NCI-H774 (cell line): Measurements from ENCODE around the gene KCNMA1.

ENCODE experiments used
- DNase-seq: peaks from one replicate; lab custom pipeline; 2025; lab: John Stamatoyannopoulos, UW

Gene KCNMA1

DNA sequence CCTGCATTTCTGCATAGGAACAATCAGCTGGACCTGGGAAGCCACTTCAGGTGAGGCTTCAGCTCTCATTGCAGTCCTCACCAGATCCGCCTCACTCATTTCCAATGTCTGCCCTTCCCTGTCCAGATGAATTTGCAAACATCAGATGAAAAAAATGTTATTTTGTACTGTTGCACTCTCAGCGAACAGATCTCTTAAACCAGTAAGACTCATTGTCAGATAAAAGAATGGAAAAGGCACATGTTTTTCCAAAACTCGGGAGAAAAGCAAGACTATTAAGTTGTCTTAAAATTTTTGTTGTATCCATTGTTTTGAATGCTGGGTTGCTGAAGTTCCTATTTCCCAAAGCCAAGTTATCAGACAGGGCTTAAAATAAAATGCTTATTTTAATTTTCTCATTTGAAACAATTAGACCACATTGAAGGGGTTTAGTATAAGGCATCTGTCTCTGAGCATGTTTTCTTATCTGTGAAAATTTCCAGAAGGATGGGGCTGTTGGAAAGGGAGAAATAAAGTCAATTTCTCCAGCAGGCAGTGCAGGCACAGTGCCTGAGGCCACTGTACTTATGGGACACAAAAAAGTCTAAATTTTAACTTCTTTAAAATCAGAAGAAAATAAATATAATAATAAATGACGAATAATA lies 396.8 kb downstream of the KCNMA1 start:
- no peak for DNase-seq

DNA sequence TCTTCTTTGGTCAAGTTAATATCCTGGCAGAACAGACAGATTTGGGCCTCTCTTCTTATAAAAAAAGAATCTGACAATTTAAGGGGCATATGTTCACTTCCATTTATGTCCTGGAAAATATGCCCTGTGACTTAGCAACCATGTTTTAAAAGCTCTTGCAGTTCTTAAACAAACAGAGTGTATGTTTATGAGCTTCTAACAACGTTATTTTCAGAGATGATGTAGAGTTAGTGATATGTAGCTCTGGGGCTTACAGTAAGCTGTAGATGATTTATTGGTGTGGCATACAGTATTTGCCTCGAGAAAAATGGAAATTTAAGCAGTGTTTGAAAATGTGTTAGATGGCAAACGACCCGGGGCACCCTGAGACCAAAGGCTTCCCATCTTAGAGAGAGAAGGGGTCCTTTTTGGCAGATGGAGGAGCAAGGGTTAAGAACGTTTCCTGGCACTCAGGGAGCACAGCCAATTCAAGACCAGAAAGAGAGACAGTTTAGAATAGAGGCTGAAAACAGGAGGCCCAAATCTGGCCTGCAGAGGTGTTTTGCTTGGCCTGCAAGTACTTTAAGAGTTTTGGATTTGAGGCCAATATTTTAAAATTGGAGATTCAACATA lies 397.5 kb downstream of the KCNMA1 start:
- peak; percentile 33 for DNase-seq

DNA sequence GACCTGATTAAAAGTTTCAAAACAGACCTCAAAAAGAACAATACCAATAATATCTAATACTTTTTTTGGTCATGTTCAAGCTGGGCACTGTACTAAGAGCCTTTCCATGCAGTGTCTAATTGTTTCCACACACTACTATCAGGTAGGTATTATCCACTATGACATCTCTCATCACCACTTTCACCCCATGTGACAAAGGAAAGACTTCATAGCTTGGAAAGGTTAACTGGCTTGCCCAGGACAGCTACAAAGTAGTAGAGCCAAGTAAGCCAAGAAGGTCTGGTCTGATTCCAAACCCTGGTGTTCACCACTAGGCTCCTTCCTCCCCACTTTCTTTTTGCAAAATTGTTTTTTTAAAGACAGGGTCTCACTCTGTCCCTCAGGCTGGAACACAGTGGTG lies 400.5 kb downstream of the KCNMA1 start:
- no peak for DNase-seq

DNA sequence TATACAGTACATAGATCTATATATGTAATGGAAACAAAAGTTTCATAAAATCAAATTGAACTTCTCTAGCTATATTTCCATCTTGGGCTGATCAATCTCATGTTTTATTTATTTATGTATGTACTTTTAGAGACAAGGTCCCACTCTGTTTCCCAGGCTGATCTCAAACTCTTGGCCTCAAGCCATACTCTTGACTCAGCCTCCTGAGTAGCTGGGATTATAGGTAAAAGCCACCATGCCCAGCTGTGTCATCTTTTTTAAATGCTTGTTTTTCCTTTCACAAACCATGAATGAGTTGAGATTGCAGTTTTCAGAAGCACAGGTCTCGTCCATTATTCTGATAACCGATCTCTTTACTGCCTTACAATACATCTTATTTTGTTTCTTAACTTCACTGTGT lies 400.9 kb downstream of the KCNMA1 start:
- no peak for DNase-seq

DNA sequence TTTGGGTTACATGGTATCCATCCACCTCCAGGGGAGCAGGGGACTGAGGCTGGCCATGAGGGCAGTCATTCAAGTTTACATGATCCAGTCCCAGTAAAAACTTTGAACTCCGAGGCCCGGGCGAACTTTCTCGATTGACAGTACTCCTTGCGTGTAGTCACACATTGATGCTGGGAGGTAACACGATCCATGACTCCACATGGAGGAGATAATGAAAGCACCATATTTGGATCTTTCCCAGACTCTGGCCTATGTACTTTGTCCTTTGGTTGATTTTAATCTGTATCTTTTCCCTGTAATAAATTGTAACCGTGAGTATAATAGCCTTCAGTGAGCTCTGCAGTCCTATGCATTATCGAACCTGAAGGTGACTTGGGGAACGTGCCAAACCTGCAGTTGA lies 401.6 kb downstream of the KCNMA1 start:
- DNase-seq: no peak

DNA sequence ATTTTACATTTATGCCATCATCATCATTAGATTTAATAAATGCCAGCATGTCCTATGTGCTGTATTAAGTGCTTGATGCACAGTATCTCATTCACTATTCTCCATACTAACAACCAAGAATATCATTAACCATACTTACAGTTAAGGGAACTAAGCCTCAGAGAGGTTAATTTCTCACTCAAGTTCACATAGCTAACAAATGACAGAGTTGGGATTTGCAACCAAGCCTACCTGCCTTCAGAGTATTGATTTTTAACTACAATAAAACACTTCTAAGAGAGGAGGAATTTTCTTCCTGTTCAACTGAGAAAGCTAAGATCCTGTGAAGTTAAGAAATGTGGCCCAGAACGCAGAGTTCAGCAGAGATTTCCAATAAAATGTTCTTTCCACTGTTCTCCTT lies 403.0 kb downstream of the KCNMA1 start:
- DNase-seq: no peak

DNA sequence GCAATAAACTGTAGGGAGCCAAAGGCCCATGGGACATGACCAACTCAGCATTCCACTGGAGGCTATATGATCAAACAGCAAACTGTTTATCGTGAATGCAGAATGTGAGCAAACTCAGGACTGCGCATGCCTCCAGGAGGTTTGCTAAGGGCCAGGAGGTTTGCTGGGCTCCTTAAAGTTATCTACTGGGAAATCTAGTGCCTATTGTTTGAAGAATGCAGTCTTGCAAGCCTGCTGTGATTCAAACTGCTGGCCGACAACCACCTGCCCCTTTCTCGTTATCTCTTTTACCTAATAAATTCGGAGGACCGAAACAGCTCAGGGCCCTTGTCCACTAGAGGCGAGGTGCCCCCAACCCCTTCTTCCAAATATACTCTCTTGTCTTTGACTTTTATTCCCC lies 404.1 kb downstream of the KCNMA1 start:
- DNase-seq: no peak

DNA sequence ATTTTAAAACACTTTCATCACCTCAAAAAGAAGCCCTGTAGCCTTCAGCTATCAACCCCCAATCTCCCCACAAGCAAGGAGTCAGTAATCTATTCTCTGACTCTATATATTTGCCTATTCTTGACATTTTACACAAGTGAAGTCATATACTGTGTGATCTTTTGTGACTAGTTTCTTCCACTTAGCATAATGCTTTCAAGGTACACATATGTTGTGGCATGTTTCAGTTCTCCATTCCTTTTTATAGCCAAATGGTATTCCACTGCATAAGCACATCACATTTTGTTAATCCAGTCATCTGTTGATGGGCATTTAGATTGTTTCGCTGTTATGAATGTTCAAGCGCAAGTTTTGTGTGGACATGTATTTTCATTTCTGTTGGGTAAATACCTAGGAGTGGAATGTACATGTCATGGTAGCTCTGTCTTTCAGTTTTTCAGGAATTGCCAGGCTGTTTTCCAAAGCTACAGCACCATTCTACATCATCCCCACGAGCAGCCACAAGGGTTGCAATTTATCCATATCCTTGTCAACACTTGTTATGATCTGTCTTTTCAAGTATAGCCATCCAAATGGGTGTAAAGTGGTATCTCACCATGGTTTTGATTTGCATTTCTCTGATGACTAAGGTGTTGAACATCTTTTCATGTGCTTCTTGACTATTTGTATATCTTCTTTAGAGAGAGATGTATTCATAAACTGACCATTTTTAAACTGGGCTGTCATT lies 405.6 kb downstream of the KCNMA1 start:
- DNase-seq: no peak

DNA sequence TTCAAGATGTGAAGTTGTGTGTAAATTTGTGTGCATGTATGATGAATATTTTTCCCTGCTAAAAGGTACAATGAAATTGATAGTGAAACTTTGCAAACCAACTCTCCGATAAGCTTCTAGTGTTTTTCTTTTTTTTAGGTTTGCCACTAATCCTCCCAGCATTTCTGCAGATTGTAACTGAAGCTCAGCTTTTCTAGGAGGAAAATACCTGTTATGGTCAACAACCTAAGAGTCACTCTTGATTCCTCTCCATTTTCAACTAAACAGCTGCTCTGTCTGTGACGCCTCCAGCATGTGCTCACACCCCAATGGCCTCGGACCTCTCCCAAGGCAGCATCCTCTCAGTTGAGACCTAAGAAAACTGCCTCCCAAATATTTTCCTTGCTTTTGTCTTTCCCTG lies 406.2 kb downstream of the KCNMA1 start:
- no peak for DNase-seq

DNA sequence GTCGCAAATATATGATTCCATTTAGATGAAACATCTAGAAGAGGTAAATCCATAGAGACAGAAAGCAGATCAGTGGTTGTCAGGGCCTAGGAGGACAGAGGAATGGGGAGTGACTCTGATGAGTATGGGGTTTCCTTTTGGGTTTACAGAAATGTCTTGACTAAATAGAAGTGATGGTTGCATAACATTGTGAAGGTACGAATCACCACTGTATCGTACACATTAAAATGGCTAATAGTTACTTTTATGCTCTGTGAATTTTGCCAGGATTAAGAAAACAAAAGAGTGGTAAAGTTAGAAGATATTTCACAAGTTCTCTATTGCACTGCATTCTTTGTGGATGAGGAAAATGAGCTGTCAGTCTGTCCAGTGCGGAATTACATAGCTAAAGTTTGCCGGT lies 407.4 kb downstream of the KCNMA1 start:
- no peak for DNase-seq

DNA sequence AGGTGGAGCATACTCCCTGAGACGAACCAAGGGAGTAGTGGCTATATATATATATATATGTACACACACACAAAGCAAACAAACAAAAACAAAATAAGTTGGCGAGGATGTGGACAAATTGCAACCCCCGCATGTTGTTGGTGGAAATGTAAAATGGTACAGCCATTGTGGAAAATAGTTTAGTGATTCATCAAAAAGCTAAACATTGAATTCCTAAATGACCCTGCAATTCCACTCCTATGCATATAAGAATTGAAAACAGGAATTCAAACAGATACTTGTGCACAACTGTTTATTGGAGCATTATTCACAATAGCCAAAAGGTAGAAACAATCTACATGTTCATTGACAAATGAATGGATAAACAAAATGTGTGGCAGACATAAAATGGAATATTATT lies 407.9 kb downstream of the KCNMA1 start:
- no peak for DNase-seq

DNA sequence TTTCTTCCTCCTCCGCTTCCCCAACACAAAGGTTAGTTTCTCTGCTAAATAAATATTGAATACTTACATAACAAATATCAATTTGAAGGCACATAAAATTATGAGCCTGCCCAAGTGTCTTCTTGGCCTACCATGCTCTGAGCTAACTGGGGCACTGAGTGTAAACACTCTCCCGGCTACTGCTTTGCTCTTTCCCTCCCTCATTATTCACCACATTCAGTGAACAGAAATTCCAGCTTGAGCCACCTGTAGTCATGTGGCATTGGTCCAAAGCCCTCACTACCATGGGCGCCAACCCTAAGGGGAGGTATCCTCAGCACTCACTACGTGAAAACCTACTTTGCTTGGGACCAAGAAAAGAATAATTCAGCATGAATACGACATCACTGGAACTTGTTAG lies 409.0 kb downstream of the KCNMA1 start:
- peak; percentile 73 for DNase-seq

DNA sequence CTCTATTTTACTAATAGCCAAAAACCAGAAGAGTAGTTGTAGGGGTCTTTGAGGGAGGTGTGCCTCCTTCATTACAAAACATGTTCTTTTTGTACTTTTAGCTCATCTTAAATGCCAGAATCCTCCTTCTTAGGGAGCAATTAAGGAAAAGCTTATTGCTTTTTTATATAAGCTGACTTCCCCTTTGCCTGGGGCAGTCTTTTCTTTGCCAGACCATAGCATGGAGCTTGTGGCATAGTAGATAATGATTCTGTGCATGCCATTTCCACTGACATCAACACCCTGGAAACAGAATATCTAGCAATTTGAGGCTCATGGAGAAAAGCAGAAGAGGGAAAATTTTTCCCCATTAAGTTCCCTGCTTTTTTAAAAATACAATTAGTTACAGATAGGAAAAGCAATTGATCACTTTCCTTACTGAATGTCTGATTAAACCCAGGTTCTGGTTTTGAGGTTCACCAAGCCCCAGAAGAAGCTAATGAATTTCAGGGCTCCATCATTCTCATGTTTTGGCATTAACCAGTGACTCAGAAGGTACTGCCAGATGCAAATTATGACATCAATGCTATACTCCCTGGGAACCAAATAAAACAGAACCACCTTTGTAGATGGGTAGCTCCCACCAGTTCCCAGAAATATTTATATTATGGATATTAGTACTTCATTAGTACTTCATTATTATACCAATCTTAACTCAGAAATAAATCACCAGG lies 410.6 kb downstream of the KCNMA1 start:
- no peak for DNase-seq

DNA sequence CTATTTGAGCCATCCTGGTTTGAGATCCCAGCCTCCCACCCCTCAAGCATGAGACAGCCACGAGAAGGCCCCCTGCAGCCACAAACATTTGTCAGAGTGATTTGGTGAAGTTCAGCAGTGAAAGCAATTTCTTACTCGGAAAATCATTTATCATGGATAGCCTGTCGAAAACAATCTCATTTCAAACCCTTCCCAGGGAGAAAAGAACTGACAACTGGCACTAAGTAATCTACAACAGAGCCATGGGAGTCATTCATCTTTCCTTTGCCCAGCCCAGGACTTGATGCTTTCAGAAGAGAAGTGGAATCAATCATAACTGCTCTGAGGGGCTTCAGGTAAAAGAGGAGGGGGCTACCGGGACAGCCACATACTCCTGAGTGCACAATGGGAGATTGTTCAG lies 411.2 kb downstream of the KCNMA1 start:
- DNase-seq: no peak

DNA sequence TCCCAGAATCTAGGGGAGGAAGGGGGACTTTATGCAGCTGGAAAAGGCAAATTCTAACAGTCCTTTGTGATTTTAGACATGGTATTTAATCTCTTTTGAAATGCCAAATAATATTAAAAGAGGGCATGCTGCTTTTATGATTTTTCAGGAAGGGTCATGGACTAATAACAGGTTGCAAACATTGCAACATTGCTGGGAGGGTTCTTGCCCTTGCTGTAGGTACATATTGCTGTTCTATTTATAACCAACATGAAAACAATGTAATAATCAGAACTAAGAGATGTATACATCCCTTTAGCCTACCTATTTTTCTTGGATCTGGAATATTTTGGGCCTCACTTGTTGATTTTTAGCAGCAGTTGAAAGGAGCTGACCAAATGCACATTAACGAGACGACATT lies 411.6 kb downstream of the KCNMA1 start:
- DNase-seq: no peak

DNA sequence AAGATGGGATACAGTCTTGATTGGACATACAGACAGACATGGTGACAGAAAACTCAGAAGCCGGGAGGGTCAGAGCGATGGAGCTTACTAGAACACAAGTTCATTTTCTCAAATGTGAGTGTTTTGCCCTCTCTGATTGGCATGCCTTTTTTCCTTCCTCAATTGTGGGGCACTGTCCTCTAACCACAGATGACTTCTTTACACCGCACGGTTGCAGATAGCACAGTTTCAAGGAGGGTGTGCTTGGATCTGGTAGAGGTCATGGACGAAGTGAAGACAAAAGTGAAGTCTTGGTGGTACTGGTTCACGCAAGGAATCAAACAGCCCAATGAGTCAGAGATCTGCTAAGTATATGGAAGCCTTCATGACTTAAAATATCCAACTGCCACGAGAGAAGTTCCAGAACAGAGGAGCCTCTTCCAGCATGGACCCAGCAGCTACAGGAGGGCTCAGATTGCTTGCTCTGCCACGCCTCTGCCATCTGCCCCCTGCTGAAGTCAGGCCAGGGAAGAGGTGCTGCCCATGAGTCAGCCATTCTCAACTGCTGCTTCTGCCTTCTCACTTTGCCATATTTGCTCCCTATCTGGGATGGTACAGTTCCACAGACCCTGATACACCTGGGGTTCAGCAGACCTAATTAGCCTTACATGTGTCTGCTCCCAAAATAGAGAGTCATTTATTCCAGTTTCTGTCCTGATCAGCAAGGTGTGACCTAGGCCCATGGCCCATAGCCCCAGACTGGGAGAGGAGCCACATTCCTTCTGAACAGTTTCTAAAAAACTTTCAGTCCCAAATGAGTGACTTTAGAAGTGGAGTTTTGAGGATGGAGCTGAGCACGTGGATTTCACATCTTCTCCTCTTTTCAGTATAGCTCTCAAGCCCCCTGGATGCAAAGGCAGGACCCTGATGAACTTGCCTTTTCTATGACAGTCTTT lies 413.8 kb downstream of the KCNMA1 start:
- no peak for DNase-seq

DNA sequence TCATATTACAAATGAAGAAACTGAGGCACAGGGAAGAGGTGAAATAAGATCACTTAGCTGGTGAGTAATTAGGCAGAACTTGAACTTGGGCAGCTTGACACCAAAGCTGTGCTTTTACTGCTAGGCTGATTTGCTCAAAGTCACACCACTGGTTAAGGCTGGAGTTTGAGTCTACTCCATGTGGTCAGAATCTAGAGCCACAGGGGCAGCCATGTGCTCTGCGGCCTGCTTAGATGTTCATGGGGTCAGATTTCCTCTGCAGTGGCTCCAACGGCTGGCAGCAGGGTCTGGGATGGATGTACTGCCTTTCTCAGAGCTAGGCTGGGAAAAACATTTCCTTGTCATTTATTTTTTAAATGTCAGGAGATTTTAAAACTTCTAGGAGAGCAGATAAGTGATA lies 417.5 kb downstream of the KCNMA1 start:
- DNase-seq: no peak

DNA sequence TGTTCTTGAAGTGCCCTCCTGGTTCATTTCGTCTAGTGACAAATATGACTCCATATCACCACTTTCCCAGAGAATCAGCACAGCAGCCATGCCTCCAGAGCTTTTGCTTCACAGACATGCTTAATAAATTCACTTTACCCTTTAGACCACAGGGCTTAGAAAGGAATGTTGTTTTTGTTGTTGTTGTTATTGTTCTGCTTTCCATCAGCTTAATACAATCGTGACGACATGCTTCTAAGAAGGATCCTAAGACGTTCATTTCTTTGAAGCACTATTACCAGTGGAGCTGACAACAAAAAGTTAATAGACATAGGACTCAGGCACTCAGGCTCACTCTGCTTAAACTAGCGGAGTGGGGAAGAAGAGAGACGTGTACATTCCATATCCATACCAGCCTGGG lies 418.6 kb downstream of the KCNMA1 start:
- no peak for DNase-seq

DNA sequence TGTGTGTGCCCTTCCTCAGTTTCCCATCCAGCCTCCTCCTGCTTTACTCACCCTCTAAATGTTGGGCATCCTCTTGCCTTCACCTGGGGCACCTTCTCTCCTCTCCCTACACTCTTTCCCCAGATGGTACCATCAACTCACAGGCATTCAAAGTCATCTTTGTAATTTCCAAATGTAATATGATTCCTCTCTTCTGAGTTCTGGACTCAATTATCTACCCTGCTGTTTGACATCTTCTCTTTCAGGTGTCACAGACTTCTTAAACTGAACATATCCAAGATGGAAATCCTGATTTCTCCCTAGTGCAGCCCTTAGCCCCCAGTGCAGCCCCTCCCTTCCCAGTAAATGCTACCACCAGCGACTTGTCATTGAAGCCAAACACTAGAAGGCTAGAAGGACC lies 422.8 kb downstream of the KCNMA1 start:
- DNase-seq: no peak

DNA sequence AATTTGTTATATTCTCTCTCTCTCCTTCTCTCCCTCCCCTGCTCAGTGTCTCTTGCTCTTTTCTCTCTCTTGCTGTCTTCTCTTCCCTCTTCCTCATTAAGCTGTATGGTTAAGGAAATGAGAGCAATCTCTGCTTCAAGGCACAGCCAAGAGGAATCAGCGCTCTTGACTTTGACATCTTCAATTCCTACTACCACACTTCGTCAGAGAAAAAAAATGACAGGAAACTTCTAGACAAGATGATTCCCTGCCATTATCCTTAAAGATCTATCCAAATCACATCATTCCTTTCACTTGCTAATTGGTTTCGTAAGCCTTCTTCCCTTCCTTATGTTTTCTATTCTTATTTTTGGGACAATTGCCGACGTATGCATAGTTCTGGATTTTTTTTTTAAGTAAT lies 425.0 kb downstream of the KCNMA1 start:
- DNase-seq: no peak

DNA sequence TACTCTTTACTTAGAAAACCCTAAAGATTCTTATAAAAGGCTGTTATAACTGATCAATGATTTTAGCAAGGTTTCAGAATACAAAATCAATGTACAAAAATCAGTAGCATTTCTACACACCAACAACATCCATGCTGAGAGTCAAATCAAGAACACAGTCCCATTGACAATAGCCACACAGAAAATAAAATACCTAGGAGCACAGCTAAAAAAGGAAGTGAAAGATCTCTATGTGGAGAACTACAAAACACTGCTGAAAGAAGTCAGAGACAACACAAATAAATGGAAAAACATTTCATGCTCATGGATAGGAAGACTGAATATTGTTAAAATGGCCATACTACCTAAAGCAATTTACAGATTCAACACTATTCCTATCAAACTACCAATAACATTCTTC lies 427.0 kb downstream of the KCNMA1 start:
- DNase-seq: no peak

DNA sequence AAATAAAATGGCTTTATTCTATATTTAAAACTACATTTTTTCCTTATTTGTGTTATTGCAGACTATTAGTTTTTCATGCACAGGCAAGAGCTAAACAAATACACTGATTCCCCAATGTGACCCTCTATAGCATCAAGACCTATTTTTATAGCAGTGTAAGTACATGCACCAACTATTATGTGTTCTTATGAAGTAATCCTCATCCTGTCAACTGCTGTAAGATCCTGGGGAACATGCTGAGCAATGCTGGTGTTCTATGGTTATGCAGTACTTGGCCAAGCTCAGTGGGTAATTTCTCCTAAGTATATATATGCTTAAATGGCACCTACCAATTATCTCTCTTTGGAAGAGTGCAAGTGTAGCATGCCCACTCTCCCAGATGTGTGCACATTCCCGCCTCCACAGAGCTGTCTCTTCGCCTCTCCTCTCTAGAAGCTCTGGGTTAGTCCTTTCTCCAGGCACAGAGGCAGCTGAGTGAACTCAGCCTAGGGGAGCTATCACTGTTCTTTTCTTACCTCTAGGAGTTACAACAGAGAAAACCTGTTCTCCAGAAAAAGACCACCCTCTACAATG lies 428.8 kb downstream of the KCNMA1 start:
- DNase-seq: no peak
